Esophagus squamous epithelium (tissue), 5 donors: ENCODE data around the gene SLC35F3. TPM values are rescaled to one million over a fixed set of nuclear protein-coding genes. Genes with fewer than 3 reads are reported as not detected.

Experiments
- DNase-seq: peaks from one replicate; lab custom pipeline; 2025; lab: John Stamatoyannopoulos, UW
- H3K27ac ChIP-seq, 4 donors: fragments of 200-600 bp; sonication (generic); one replicate each; pipeline ENCODE4 v1.5.1; 2016 to 2019; ENCODE audit warnings: mild to moderate bottlenecking in 1 of 4
- H3K27me3 ChIP-seq, 4 donors: fragments of 200-600 bp; sonication (generic); 1 replicate in 3 of 4; 2 replicates in 1 of 4; pipeline versions ENCODE4 v1.5.1 to v1.6.0; 2017 to 2021; ENCODE audit warnings: antibody characterized with exemption in 1 of 4
- H3K36me3 ChIP-seq, 3 donors: fragments of 200-600 bp; sonication (generic); one replicate each; pipeline ENCODE4 v1.5.1; 2016 to 2019
- H3K4me1 ChIP-seq, 3 donors: fragments of 200-600 bp; sonication (generic); one replicate each; pipeline ENCODE4 v1.5.1; 2017 to 2019
- H3K4me3 ChIP-seq, 4 donors: fragments of 200-600 bp; sonication (generic); 1 replicate in 3 of 4; 2 replicates in 1 of 4; pipeline ENCODE4 v1.5.1; 2016 to 2019; ENCODE audit warnings: mild to moderate bottlenecking in 2 of 4, moderate library complexity in 1 of 4
- H3K9me3 ChIP-seq, 3 donors: fragments of 200-600 bp; sonication (generic); one replicate each; pipeline ENCODE4 v1.5.1; 2016 to 2019
- CTCF ChIP-seq, 6 experiments: fragments of 450-650 bp in 4 of 6; fragments of 200-600 bp in 2 of 6; sonication (generic) in 2 of 6; IDR thresholded peaks; one replicate each; pipeline ENCODE4 v1.5.1; 2016 to 2019; ENCODE audit warnings: antibody characterized with exemption in 6 of 6, mild to moderate bottlenecking in 4 of 6, moderate library complexity in 4 of 6
- POLR2A ChIP-seq, 4 donors: fragments of 450-650 bp; IDR thresholded peaks; one replicate each; pipeline ENCODE4 v1.6.1; 2017; ENCODE audit warnings: antibody characterized with exemption in 4 of 4, mild to moderate bottlenecking in 4 of 4, moderate library complexity in 3 of 4
- WGBS, 2 donors: methylation state at CpG; one replicate each; pipeline ENCODE4 v1.1.5; 2018; 5-methylcytosine and 5-hydroxymethylcytosine counted together
- intact Hi-C: fragments of 100-400 bp; cut with DNase I; formaldehyde crosslinking; loops from one replicate; pipeline ENCODE4 v1.15.0; 2022
- total RNA-seq, 4 donors: library from RNA; depleted of rRNA; stranded (reverse); fragments of >200 nt; gene quantifications; one replicate each; pipeline ENCODE4 v1.1.0, GENCODE V29; 2016
- donor health status: DM: yes; HTN: yes; CAD: no.

The SLC35F3 gene
- total RNA-seq, 4 donors from 2014 or later = 0.13 to 0.99 (median 0.55) TPM

- WGBS, 2 donors = 54 to 64% methylated on average over 3 to 5 of the region's 5 CpGs
- Histone ChIP-seq H3K27me3 (no peaks in the 10 kb centered on the region), H3K4me3 (no peak overlapping the region), H3K27ac (no peak overlapping the region), H3K4me1 (peaks cover 0 to 8% (median 0%) of the 10 kb centered on the region in 3 donors), H3K36me3 (no peaks in the 10 kb centered on the region), H3K9me3 (no peaks in the 10 kb centered on the region)
- intact Hi-C loops = no loop called here
- DNase-seq = no peak
- TF ChIP-seq CTCF (IDR thresholded peaks at IDR 0.05) = no peak
- TF ChIP-seq POLR2A (IDR thresholded peaks at IDR 0.05) = no peak
Observed at GRCh38 chr1:234134878-234135277, 230.4 kb downstream of the SLC35F3 start.

- peaks cover 0 to 8% (median 0%) of the 10 kb centered on the region in 3 donors for H3K4me1 ChIP-seq
- DNase-seq = no peak
- no peak overlapping the region for H3K4me3 ChIP-seq
- no peaks in the 10 kb centered on the region for H3K27me3 ChIP-seq
- TF ChIP-seq CTCF (IDR thresholded peaks at IDR 0.05) (no peak), POLR2A (IDR thresholded peaks at IDR 0.05) (no peak)
- no peaks in the 10 kb centered on the region for H3K36me3 ChIP-seq
- WGBS, 2 donors = 61 to 73% methylated on average over 4 of the region's 4 CpGs
- no peak overlapping the region for H3K27ac ChIP-seq
- intact Hi-C loops = no loop called here
- no peaks in the 10 kb centered on the region for H3K9me3 ChIP-seq
Observed at GRCh38 chr1:234135501-234135900, 231.0 kb downstream of the SLC35F3 start.

GRCh38 chr1:234136073-234136472 lies 231.6 kb downstream of the SLC35F3 start:
- intact Hi-C loops = no loop called here
- no peak for DNase-seq
- Histone ChIP-seq H3K4me3 (no peak overlapping the region), H3K4me1 (peaks cover 0 to 8% (median 0%) of the 10 kb centered on the region in 3 donors), H3K9me3 (no peaks in the 10 kb centered on the region), H3K36me3 (no peaks in the 10 kb centered on the region), H3K27ac (no peak overlapping the region), H3K27me3 (no peaks in the 10 kb centered on the region)
- TF ChIP-seq CTCF (IDR thresholded peaks at IDR 0.05) = no peak
- TF ChIP-seq POLR2A (IDR thresholded peaks at IDR 0.05) = no peak

GRCh38 chr1:234139966-234140365 lies 235.5 kb downstream of the SLC35F3 start:
- TF ChIP-seq CTCF (IDR thresholded peaks at IDR 0.05) (no peak), POLR2A (IDR thresholded peaks at IDR 0.05) (no peak)
- H3K4me1 ChIP-seq = peaks cover 0 to 4% (median 0%) of the 10 kb centered on the region in 3 donors
- intact Hi-C loops = no loop called here
- no peaks in the 10 kb centered on the region for H3K9me3 ChIP-seq
- H3K27ac ChIP-seq = no peak overlapping the region
- 53 to 83% methylated on average over 6 of the region's 6 CpGs for WGBS, 2 donors
- H3K36me3 ChIP-seq = no peaks in the 10 kb centered on the region
- H3K27me3 ChIP-seq = peaks cover 0 to 20% (median 0%) of the 10 kb centered on the region in 4 donors
- no peak for DNase-seq
- H3K4me3 ChIP-seq = no peak overlapping the region

- TF ChIP-seq CTCF (IDR thresholded peaks at IDR 0.05) = no peak
- TF ChIP-seq POLR2A (IDR thresholded peaks at IDR 0.05) = no peak
- H3K9me3 ChIP-seq = no peaks in the 10 kb centered on the region
- no peak overlapping the region for H3K27ac ChIP-seq
- intact Hi-C loops = no loop called here
- H3K27me3 ChIP-seq = peaks cover 0 to 20% (median 0%) of the 10 kb centered on the region in 4 donors
- H3K4me1 ChIP-seq = peaks cover 0 to under 1% (median 0%) of the 10 kb centered on the region in 3 donors
- H3K36me3 ChIP-seq = no peaks in the 10 kb centered on the region
- no peak overlapping the region for H3K4me3 ChIP-seq
- WGBS, 2 donors = 90 to 91% methylated on average over 9 of the region's 9 CpGs
- DNase-seq = no peak
Observed at GRCh38 chr1:234140388-234140787, 235.9 kb downstream of the SLC35F3 start.
